ENCODE results near the gene TLL2.

GRCh38 chr10:96453856-96454583 is 59.7 kb downstream of the TLL2 start:
- no peak for TF ChIP-seq CTCF (conservative IDR thresholded peaks at IDR 0.05; ENCODE audit: low read depth, low read length)
- no peak for TF ChIP-seq EZH2phosphoT487 (IDR thresholded peaks at IDR 0.05; ENCODE audit: borderline replicate concordance, low read length)
- no peak for TF ChIP-seq EZH2 (IDR thresholded peaks at IDR 0.05; ENCODE audit: low read length, unreplicated experiment)
